ENCODE measurements around the gene TPM3. TPM values are rescaled to one million over a fixed set of nuclear protein-coding genes. Genes with fewer than 3 reads are reported as not detected.

Gene TPM3
- total RNA-seq, 1 donor from 2014 or later: 138 TPM

DNA sequence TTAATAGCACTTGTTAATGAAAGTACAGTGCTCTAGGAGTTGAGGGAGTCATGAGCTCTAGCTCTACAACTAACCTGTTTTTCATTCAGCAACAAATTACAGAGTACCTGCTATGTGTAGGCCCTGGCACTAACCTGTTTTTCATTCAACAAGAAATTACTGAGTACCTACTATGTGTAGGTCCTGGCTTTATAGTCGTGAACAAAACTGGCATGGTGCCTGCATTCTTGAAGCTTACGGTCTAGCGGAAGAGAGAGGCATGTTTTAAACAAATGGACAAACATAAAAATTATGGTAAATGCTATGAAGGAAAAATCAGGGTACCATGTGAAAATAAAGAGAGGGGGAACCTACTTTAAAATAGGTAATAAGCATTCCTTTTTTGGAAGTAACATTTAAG lies 26.6 kb upstream of the TPM3 start:
- Histone ChIP-seq H3K9me3 (no peaks in the 10 kb centered on the region), H3K4me1 (peaks cover 48% of the 10 kb centered on the region), H3K27ac (no peak overlapping the region), H3K36me3 (peaks cover 0 to 33% of the 10 kb centered on the region in 2 donors), H3K27me3 (no peaks in the 10 kb centered on the region), H3K4me3 (no peak overlapping the region)
- intact Hi-C loops (cut with DNase I): no loop called here
- no peak for TF ChIP-seq POLR2A (IDR thresholded peaks at IDR 0.05)
- TF ChIP-seq, protein P1, sequence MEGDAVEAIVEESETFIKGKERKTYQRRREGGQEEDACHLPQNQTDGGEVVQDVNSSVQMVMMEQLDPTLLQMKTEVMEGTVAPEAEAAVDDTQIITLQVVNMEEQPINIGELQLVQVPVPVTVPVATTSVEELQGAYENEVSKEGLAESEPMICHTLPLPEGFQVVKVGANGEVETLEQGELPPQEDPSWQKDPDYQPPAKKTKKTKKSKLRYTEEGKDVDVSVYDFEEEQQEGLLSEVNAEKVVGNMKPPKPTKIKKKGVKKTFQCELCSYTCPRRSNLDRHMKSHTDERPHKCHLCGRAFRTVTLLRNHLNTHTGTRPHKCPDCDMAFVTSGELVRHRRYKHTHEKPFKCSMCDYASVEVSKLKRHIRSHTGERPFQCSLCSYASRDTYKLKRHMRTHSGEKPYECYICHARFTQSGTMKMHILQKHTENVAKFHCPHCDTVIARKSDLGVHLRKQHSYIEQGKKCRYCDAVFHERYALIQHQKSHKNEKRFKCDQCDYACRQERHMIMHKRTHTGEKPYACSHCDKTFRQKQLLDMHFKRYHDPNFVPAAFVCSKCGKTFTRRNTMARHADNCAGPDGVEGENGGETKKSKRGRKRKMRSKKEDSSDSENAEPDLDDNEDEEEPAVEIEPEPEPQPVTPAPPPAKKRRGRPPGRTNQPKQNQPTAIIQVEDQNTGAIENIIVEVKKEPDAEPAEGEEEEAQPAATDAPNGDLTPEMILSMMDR (IDR thresholded peaks at IDR 0.05): no peak
- no peak for TF ChIP-seq POLR2AphosphoS5 (IDR thresholded peaks at IDR 0.05; ENCODE audit: insufficient read depth in 1 of 2, low read depth in 1 of 2)
- DNase-seq (ENCODE audit: extremely low spot score in 2 of 2): no peak

DNA sequence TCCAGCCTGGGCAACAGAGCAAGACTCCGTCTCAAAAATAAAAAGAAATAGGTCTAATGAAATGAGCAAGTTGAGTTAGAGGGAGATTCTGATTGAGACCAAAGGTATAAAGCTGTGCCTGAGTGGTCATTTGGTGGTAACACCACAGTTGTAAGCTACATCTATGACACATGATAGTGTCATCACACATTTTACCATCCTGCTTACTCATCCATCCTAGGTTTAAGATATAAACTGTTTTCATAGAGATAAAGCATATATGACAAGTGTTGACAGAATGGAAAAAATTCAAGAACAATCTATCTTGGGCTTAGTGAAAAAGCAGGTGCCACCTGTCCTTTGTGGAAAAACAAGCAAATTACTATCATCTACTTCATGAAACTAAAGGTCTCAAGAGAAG lies 21.4 kb upstream of the TPM3 start:
- TF ChIP-seq POLR2A (IDR thresholded peaks at IDR 0.05): no peak
- TF ChIP-seq, protein P1 (IDR thresholded peaks at IDR 0.05): no peak
- no peak for TF ChIP-seq POLR2AphosphoS5 (IDR thresholded peaks at IDR 0.05; ENCODE audit: insufficient read depth in 1 of 2, low read depth in 1 of 2)
- Histone ChIP-seq H3K4me1 (peaks cover 10% of the 10 kb centered on the region), H3K9me3 (no peaks in the 10 kb centered on the region), H3K27ac (no peak overlapping the region), H3K36me3 (peaks cover 0 to 76% of the 10 kb centered on the region in 2 donors), H3K27me3 (no peaks in the 10 kb centered on the region), H3K4me3 (no peak overlapping the region)
- no peak for DNase-seq (ENCODE audit: extremely low spot score in 2 of 2)
- intact Hi-C loops (cut with DNase I): no loop called here

DNA sequence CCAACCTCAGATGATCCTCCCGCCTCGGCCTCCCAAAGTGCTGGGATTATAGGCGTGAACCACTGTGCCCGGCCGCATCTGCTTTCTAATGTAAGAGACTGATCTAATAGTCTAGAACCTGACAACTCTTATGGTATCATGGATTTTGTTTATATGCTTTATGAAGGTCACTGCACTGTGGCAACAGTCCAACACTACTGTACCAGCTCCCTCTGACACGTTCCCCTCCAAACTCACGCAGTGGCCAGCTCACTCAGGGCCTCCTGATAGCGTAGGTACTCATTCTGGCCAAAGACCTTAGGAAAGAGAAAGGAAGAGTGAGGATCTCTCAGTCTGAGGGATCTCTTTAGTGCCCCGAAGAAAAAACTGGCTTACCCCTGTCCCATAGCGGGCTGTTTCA lies 20.2 kb upstream of the TPM3 start:
- TF ChIP-seq POLR2AphosphoS5 (IDR thresholded peaks at IDR 0.05; ENCODE audit: insufficient read depth in 1 of 2, low read depth in 1 of 2) (no peak), POLR2A (IDR thresholded peaks at IDR 0.05) (no peak)
- TF ChIP-seq, protein P1 (IDR thresholded peaks at IDR 0.05): no peak
- Histone ChIP-seq H3K27ac (no peak overlapping the region), H3K4me1 (no peaks in the 10 kb centered on the region), H3K36me3 (peaks cover 0 to 72% of the 10 kb centered on the region in 2 donors), H3K4me3 (no peak overlapping the region), H3K9me3 (no peaks in the 10 kb centered on the region), H3K27me3 (no peaks in the 10 kb centered on the region)
- intact Hi-C loops (cut with DNase I): no loop called here
- no peak for DNase-seq (ENCODE audit: extremely low spot score in 2 of 2)

DNA sequence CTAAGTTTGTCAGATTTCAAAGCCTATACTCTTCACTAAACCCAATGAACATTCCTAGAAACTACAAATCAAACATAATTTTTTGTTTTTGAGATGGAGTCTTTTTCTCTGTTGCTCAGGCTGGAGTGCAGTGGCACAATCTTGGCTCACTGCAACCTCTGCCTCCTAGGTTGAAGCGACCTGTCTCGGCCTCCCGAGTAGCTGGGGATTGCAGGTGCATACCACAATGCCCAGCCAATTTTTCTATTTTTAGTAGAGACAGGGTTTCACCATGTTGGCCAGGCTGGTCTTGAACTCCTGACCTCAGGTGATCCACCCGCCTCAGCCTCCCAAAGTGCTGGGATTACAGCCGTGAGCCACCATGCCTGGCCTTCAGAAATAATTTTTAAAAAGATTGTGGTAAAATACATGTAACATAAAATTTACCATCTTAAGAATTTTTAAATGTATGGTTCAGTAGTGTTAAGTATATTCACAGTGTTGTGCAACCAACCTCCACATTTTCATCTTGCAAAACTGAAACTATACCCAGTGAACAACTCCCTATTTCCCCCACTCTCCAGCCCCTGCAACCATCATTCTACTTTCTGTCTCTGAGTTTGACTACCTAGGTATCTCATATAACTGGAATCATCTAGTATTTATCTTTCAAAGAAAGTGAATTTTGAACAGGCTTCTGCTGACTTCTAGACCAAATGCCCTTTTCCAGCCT lies 16.9 kb upstream of the TPM3 start:
- no peak for DNase-seq (ENCODE audit: extremely low spot score in 2 of 2)
- Histone ChIP-seq H3K4me3 (no peak overlapping the region), H3K9me3 (no peaks in the 10 kb centered on the region), H3K4me1 (no peaks in the 10 kb centered on the region), H3K36me3 (peaks cover 0 to 66% of the 10 kb centered on the region in 2 donors), H3K27ac (no peak overlapping the region), H3K27me3 (no peaks in the 10 kb centered on the region)
- no peak for TF ChIP-seq POLR2A (IDR thresholded peaks at IDR 0.05)
- TF ChIP-seq, protein P1 (IDR thresholded peaks at IDR 0.05): no peak
- no peak for TF ChIP-seq POLR2AphosphoS5 (IDR thresholded peaks at IDR 0.05; ENCODE audit: insufficient read depth in 1 of 2, low read depth in 1 of 2)
- intact Hi-C loops (cut with DNase I): no loop called here

DNA sequence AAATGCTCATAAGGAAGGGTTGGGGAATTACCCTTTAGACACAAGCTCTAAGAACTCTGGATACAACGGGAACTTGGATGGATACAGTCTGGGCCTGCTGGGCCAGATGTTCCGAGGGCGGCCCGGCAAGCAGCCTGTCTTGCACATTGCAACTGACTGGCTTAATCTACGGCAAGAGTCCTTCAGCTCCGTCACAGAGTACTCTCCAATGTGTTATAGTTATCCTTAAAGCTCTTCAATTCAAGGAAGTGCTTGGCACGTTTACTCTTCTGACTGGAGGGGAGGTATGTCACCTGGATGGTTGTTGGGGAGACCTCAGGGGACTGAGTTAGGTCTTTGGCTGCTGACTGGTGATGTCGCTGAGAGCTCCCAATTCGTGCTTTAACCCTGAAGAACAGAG lies 15.4 kb upstream of the TPM3 start:
- no peak overlapping the region for H3K4me3 ChIP-seq
- H3K4me1 ChIP-seq: no peaks in the 10 kb centered on the region
- DNase-seq (ENCODE audit: extremely low spot score in 2 of 2): no peak
- intact Hi-C loops (cut with DNase I): no loop called here
- peaks cover 0 to 50% of the 10 kb centered on the region in 2 donors for H3K36me3 ChIP-seq
- TF ChIP-seq, protein P1 (IDR thresholded peaks at IDR 0.05): no peak
- TF ChIP-seq POLR2AphosphoS5 (IDR thresholded peaks at IDR 0.05; ENCODE audit: insufficient read depth in 1 of 2, low read depth in 1 of 2) (no peak), POLR2A (IDR thresholded peaks at IDR 0.05) (no peak)
- no peaks in the 10 kb centered on the region for H3K9me3 ChIP-seq
- no peaks in the 10 kb centered on the region for H3K27me3 ChIP-seq
- no peak overlapping the region for H3K27ac ChIP-seq

Measured in vagina (tissue), 2 donors.